ENCODE data around the gene NOP14.

Gene NOP14

DNA sequence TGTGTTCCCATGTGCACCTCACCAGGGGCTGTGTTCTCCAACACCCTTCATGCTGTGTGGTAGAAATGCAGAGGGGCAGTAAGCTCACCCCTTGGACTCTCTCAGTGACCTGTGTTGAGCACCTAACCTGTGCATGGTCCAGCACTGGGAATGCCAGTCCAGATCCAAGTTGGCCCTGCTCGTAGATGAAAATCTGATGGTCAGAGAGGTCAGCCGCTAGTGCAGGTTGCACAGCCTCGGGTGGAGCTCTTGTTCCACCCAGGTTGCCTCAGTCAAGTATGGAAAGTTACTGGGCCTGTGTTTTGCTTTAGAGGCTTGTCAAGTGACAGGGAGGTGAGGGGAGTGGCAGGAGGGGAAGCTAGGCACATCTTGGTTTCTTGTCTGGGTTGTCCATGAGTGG, 51.3 kb downstream of the NOP14 start:
- H3K36me3 ChIP-seq (ENCODE audit: control insufficient read depth, low read length): no peaks in the 10 kb centered on the region; the same call in 1 of the 2 replicates
- no peaks in the 10 kb centered on the region for H3K9me2 ChIP-seq (replicated peaks; ENCODE audit: control insufficient read depth, low read length)
- H3K27ac ChIP-seq (ENCODE audit: low read depth, low read length): no peak overlapping the region
- no peaks in the 10 kb centered on the region for H4K20me1 ChIP-seq (ENCODE audit: control insufficient read depth, insufficient read depth, low read depth, low read length)
- H3K79me2 ChIP-seq (ENCODE audit: control insufficient read depth, low read length): no peaks in the 10 kb centered on the region
- H3K4me3 ChIP-seq (ENCODE audit: low read length): no peak overlapping the region
- no peaks in the 10 kb centered on the region for H3F3A ChIP-seq (ENCODE audit: control insufficient read depth, insufficient read depth)
- H3K4me2 ChIP-seq (ENCODE audit: low read length): no peak overlapping the region
- H3K9me3 ChIP-seq (ENCODE audit: control insufficient read depth, insufficient read depth, low read length): no peaks in the 10 kb centered on the region
- H3K4me1 ChIP-seq (ENCODE audit: control insufficient read depth, low read length): no peaks in the 10 kb centered on the region
- no peaks in the 10 kb centered on the region for H3K27me3 ChIP-seq (ENCODE audit: control insufficient read depth, low read length)
- TF ChIP-seq, protein P1, sequence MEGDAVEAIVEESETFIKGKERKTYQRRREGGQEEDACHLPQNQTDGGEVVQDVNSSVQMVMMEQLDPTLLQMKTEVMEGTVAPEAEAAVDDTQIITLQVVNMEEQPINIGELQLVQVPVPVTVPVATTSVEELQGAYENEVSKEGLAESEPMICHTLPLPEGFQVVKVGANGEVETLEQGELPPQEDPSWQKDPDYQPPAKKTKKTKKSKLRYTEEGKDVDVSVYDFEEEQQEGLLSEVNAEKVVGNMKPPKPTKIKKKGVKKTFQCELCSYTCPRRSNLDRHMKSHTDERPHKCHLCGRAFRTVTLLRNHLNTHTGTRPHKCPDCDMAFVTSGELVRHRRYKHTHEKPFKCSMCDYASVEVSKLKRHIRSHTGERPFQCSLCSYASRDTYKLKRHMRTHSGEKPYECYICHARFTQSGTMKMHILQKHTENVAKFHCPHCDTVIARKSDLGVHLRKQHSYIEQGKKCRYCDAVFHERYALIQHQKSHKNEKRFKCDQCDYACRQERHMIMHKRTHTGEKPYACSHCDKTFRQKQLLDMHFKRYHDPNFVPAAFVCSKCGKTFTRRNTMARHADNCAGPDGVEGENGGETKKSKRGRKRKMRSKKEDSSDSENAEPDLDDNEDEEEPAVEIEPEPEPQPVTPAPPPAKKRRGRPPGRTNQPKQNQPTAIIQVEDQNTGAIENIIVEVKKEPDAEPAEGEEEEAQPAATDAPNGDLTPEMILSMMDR (IDR thresholded peaks at IDR 0.05; ENCODE audit: low read depth, low read length, poor library complexity, severe bottlenecking): no peak

GRCh38 chr4:2910409-2910808, 52.8 kb downstream of the NOP14 start:
- H3K4me3 ChIP-seq (ENCODE audit: low read length): no peak overlapping the region
- H3K4me2 ChIP-seq (ENCODE audit: low read length): no peak overlapping the region
- H4K20me1 ChIP-seq (ENCODE audit: control insufficient read depth, insufficient read depth, low read depth, low read length): no peaks in the 10 kb centered on the region
- peaks cover 4% of the 10 kb centered on the region for H3K36me3 ChIP-seq (ENCODE audit: control insufficient read depth, low read length)
- TF ChIP-seq EZH2phosphoT487 (IDR thresholded peaks at IDR 0.05; ENCODE audit: borderline replicate concordance, low read length): no peak
- TF ChIP-seq, protein P1 (IDR thresholded peaks at IDR 0.05; ENCODE audit: low read depth, low read length, poor library complexity, severe bottlenecking): peak; percentile 56
- no peaks in the 10 kb centered on the region for H3K27me3 ChIP-seq (ENCODE audit: control insufficient read depth, low read length)
- H3K9me2 ChIP-seq (replicated peaks; ENCODE audit: control insufficient read depth, low read length): no peaks in the 10 kb centered on the region
- no peaks in the 10 kb centered on the region for H3K79me2 ChIP-seq (ENCODE audit: control insufficient read depth, low read length)
- no peak overlapping the region for H3K27ac ChIP-seq (ENCODE audit: low read depth, low read length)
- H3K4me1 ChIP-seq (ENCODE audit: control insufficient read depth, low read length): no peaks in the 10 kb centered on the region
- no peaks in the 10 kb centered on the region for H3K9me3 ChIP-seq (ENCODE audit: control insufficient read depth, insufficient read depth, low read length)
- H3F3A ChIP-seq (ENCODE audit: control insufficient read depth, insufficient read depth): no peaks in the 10 kb centered on the region

- no peaks in the 10 kb centered on the region for H3K79me2 ChIP-seq (ENCODE audit: control insufficient read depth, low read length)
- no peaks in the 10 kb centered on the region for H3K4me1 ChIP-seq (ENCODE audit: control insufficient read depth, low read length)
- no peaks in the 10 kb centered on the region for H3K9me2 ChIP-seq (replicated peaks; ENCODE audit: control insufficient read depth, low read length)
- H3K4me3 ChIP-seq (ENCODE audit: low read length): no peak overlapping the region
- H3K27ac ChIP-seq (ENCODE audit: low read depth, low read length): no peak overlapping the region
- peaks cover 10% of the 10 kb centered on the region for H3K36me3 ChIP-seq (ENCODE audit: control insufficient read depth, low read length)
- H4K20me1 ChIP-seq (ENCODE audit: control insufficient read depth, insufficient read depth, low read depth, low read length): no peaks in the 10 kb centered on the region
- no peak for TF ChIP-seq EZH2phosphoT487 (IDR thresholded peaks at IDR 0.05; ENCODE audit: borderline replicate concordance, low read length)
- TF ChIP-seq, protein P1 (IDR thresholded peaks at IDR 0.05; ENCODE audit: low read depth, low read length, poor library complexity, severe bottlenecking): no peak
- no peaks in the 10 kb centered on the region for H3K9me3 ChIP-seq (ENCODE audit: control insufficient read depth, insufficient read depth, low read length)
- no peaks in the 10 kb centered on the region for H3K27me3 ChIP-seq (ENCODE audit: control insufficient read depth, low read length)
- no peaks in the 10 kb centered on the region for H3F3A ChIP-seq (ENCODE audit: control insufficient read depth, insufficient read depth)
- no peak overlapping the region for H3K4me2 ChIP-seq (ENCODE audit: low read length)
Observed at GRCh38 chr4:2909583-2909982, 53.6 kb downstream of the NOP14 start.

- Histone ChIP-seq H3K36me3 (ENCODE audit: control insufficient read depth, low read length) (peaks cover 18% of the 10 kb centered on the region), H3K4me1 (ENCODE audit: control insufficient read depth, low read length) (no peaks in the 10 kb centered on the region), H3F3A (ENCODE audit: control insufficient read depth, insufficient read depth) (no peaks in the 10 kb centered on the region), H3K9me3 (ENCODE audit: control insufficient read depth, insufficient read depth, low read length) (no peaks in the 10 kb centered on the region), H3K4me2 (ENCODE audit: low read length) (no peak overlapping the region), H3K27me3 (ENCODE audit: control insufficient read depth, low read length) (no peaks in the 10 kb centered on the region), H3K27ac (ENCODE audit: low read depth, low read length) (no peak overlapping the region), H3K4me3 (ENCODE audit: low read length) (no peak overlapping the region), H3K79me2 (ENCODE audit: control insufficient read depth, low read length) (no peaks in the 10 kb centered on the region), H3K9me2 (replicated peaks; ENCODE audit: control insufficient read depth, low read length) (no peaks in the 10 kb centered on the region), H4K20me1 (ENCODE audit: control insufficient read depth, insufficient read depth, low read depth, low read length) (0 out of 2 replicates have a peak, but pooled peaks cover 4% of the 10 kb centered on the region)
- no peak for TF ChIP-seq EZH2phosphoT487 (IDR thresholded peaks at IDR 0.05; ENCODE audit: borderline replicate concordance, low read length)
- TF ChIP-seq, protein P1 (IDR thresholded peaks at IDR 0.05; ENCODE audit: low read depth, low read length, poor library complexity, severe bottlenecking): no peak
Observed at GRCh38 chr4:2908686-2909085, 54.5 kb downstream of the NOP14 start.
